Measurements from ENCODE around the gene PRMT1.

Gene PRMT1

DNA sequence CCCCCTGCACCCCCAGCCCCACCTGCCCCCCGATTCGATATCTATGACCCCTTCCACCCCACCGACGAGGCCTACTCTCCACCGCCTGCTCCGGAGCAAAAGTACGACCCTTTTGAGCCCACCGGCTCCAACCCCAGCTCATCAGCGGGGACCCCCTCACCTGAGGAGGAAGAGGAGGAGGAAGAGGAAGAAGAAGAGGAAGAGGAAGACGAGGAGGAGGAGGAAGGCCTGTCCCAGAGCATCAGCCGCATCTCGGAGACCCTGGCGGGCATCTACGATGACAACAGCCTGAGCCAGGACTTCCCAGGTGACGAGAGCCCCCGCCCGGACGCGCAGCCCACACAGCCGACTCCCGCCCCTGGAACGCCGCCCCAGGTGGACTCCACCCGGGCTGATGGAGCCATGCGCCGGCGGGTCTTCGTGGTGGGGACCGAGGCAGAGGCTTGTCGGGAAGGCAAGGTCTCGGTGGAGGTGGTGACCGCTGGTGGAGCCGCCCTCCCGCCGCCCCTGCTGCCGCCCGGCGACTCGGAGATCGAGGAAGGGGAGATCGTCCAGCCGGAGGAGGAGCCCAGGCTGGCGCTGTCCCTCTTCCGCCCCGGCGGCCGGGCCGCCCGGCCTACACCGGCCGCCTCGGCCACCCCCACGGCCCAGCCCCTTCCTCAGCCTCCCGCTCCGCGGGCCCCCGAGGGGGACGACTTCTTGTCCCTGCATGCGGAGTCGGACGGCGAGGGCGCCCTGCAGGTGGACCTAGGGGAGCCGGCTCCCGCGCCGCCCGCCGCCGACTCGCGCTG lies 25.8 kb upstream of the PRMT1 start:
- no peak for DNase-seq (ENCODE audit: low read depth)

GRCh38 chr19:49651820-49652550 lies 25.1 kb upstream of the PRMT1 start:
- DNase-seq (ENCODE audit: low read depth), result no peak

GRCh38 chr19:49652551-49653465 lies 24.3 kb upstream of the PRMT1 start:
- no peak for DNase-seq (ENCODE audit: low read depth)

DNA sequence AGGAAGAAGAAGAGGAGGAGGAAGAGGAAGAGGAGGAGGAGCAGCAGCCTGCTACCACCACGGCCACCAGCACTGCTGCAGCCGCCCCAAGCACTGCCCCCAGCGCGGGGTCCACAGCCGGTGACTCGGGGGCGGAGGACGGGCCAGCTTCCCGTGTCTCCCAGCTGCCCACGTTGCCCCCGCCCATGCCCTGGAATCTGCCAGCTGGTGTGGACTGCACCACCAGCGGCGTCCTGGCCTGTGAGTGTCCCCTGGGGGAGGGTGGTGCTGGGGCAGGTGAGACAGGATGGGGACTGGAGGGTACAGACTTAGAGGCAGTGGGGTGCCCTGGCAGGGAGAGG lies 23.6 kb upstream of the PRMT1 start:
- DNase-seq (ENCODE audit: low read depth), result no peak

- no peak for DNase-seq (ENCODE audit: low read depth)
Measured at GRCh38 chr19:49654581-49654980, 22.5 kb upstream of the PRMT1 start.

DNA sequence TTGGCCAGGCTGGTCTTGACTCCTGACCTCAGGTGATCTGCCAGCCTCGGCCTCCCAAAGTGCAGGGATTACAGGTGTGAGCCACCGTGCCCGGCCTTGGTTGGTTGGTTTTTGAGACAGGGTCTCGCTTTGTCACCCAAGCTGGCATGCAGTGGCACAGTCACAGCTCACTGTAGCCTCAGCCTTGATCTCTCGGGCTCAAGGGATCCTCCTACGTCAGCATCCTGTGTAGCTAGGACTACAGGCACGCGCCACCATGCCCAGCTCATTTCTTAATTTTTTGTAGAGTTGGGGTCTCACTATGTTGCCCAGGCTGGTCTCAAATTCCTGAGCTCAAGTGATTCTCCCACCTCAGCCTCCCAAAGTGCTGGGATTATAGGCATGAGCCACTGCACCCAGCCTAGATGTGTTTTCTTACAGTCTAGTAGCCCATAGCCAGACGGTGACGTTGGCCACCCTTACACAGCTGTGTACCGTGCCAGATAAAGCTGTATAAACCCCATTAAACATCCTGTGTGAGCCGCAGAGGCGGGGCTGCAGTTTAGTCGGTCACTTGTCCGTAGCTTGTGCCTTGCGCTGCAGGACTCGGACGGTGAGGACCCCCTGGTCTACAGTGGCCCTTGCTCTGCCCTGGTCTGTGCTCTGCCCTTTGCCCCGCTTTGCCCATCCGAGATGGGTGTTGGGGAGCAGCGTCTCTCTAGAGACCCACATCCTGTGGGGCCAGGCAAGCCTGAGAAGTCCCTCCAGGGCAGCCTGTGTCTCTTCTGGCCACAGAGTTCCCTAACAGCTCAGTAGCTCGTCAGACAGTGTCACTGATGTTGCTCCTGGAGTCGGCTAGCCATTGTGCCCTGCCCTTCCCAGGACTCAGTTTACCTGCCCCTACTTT lies 21.3 kb upstream of the PRMT1 start:
- DNase-seq (ENCODE audit: low read depth), result no peak

- DNase-seq (ENCODE audit: low read depth), result no peak
Measured at GRCh38 chr19:49656456-49657109, 20.5 kb upstream of the PRMT1 start.

GRCh38 chr19:49657493-49658138 lies 19.5 kb upstream of the PRMT1 start:
- no peak for DNase-seq (ENCODE audit: low read depth)

GRCh38 chr19:49658139-49658517 lies 18.9 kb upstream of the PRMT1 start:
- DNase-seq (ENCODE audit: low read depth), result no peak

DNA sequence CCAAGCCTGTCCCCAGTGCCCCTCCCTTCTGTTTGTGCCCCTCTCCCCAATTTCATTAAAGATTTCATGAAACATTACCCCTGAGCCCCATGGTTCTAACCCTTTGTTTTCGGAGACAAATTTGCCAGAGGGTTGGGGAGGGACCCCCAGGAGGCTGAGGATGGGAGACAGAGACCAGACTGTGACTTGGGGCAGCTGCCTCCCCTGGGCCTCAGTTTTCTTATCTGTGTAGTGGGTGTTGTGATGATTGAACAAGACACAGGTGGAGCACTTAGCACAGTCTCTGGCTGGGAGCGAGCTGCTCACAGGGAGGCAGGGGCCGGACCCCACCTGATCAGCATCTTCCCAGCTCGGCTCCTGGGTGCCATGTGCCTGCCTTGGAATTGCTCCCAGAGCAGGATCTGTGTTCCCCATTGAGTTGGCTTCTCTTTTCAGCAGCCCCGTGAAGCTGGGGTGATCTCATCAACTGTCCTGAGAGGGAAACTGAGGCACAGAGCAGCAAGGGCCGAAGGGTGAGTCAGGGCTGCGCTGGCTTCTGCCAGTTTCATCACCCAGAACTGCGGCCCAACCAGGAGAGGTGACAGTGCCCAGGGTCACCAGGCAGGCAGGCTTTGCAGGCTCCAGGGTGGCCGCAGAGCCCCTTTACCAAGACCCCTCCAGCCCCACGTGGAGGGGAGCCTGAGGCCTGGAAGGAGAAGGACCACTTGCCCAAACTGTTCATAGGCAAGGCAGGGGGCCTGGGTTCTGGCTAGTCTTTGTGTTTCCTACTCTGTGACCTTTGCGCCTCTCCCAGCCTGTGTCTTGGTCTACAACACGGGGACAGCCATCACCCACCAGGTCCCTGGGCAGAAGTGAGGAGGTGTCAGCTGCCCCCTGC lies 18.3 kb upstream of the PRMT1 start:
- no peak for DNase-seq (ENCODE audit: low read depth)

- DNase-seq (ENCODE audit: low read depth), result no peak
Measured at GRCh38 chr19:49660338-49660961, 16.6 kb upstream of the PRMT1 start.

DNA sequence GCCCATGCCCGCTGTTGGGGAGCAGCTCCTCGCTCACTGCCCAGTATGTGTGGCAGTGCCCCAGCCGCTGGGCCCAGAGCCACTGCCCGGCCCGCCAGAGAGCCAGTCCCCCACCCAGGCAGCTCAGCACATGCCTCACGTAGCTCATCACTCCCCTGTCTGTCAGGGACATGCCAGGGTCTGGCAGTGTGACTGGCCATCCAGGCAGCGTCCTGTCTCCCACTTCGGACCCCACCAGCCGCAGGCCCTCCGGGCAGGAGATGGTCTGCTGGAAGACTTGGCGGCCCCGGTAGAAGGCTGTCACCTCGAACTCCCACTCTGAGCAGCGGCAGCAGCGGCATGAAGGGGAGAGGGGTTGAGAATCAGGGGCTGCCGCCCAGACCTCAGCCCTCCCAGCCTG lies 15.1 kb upstream of the PRMT1 start:
- no peak for DNase-seq (ENCODE audit: low read depth)

GRCh38 chr19:49663224-49663623 lies 13.8 kb upstream of the PRMT1 start:
- no peak for DNase-seq (ENCODE audit: low read depth)

DNA sequence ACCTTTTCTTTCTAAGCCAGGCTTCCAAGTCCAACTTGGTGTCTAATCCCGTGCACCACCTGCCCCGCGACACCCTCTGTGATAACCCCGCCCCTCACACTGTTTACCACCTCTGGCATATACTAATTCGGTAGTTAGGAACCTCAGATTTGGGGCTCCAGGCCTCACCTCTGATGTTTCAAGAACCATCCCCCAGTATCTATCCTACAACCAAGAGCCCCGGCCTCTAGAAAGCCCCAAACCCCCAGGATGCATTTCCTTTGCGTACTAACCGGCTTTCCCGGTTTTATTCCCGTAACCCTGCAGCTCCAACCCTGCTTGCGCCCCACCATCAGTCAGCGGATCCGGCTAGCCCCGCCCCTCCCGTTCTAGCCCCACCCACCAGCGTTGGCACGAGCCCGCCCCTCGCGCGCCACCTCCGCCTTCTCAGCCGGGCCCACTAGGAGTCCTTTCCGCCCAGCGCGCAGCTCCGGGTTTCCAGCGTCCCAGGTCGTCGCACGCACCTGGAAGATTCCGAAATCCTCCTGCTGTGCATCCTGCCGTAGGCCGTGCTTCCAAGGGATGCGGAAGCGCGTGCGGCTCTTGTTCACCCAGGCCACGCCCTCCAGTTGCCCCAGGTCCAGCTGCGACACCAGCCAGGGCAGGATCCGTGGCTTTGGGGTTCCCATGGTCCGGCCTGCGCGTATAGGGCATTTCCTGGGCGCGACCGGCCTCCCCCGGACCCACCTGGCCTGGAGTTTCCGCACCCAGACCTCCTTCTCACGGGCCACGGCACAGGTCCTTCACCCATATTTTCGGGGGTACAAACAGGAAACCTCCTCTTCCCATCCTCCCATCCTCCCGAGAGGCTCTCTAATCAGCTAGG lies 12.7 kb upstream of the PRMT1 start:
- DNase-seq (ENCODE audit: low read depth), result peak; percentile 50

DNA sequence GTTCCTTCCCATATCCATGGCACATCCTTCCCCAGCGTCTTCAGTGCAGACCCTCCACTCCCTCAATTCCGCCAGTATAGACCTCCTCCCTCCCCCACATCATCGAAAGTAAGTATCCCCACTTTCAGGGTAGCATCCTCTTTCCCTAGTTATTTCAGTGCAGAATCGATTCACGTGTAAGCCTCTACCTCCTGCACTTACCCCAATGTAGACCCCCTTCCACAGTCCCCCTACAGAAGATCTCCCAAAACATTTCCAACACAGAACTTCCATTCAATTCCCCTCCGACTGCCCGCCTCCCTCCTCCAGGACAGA lies 12.1 kb upstream of the PRMT1 start:
- no peak for DNase-seq (ENCODE audit: low read depth)

GRCh38 chr19:49665351-49666119 lies 11.5 kb upstream of the PRMT1 start, which contains the start of the genes BCL2L12 and IRF3:
BCL2L12 (plus strand) TSS chr19:49665933; CDS start chr19:49666693, 760 bp downstream.
IRF3 (minus strand) TSS chr19:49665857; CDS start chr19:49664838, 1,019 bp downstream.
- DNase-seq (ENCODE audit: low read depth), result peak; percentile 94

DNA sequence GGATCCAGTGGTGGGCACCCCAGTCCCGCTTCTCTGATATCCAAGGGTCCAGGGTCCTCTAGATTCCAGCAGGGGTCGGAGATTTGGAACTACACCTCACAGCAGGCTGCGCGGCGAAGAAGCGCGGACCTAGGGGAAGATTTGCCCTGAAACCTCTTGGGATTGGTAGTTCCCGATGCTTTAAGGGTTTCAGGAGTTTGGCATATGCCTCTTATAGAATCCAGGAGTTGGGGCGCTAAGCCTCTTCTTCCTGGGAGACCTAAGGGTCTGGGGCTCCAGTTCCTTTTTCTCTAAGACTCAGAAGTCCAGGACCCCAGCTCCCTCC lies 11.0 kb upstream of the PRMT1 start:
- no peak for DNase-seq (ENCODE audit: low read depth)
